Nucleus accumbens (tissue), 56 donors: ENCODE data around the gene SCN3B.
A peak's percentile ranks its signal among the peaks of the same experiment; 100 is the strongest.

Source experiments
- DNase-seq, 56 donors: peaks; one replicate each; lab custom pipeline; 2025; lab: John Stamatoyannopoulos, UW

The SCN3B gene

DNA sequence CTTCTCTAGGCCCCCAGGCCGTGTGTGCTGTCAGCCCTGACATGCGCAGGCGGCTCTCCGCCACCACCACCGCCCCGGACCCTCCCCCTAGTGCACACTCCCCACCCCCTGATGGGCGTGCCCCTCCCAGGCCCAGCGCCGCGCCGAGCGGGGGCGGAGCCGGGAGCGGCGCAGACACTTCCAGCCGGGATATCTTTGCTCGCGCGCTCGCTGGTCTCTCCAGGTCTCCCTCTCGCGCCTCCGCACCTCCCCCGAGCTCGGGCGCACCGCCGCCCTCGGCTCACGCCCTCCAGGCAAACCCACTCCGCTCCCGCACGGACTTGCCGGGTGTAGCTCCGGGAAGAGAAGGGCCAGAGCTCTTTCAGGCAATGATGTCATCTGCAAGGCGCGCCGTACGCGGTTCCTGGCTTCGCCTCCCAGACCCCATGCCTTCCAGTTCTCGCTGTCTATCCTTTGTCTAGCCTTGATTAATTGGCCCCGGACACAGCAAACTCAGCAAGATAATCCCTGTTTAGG is at the start of gene SCN3B:
TSS of gene SCN3B (minus strand) at position 59 of the 516 bp plus-strand sequence. CDS start 823 bp downstream, outside the sequence.
- DNase-seq = peak in 43 of 56 donors; percentile 2 to 85 (median 51)

DNA sequence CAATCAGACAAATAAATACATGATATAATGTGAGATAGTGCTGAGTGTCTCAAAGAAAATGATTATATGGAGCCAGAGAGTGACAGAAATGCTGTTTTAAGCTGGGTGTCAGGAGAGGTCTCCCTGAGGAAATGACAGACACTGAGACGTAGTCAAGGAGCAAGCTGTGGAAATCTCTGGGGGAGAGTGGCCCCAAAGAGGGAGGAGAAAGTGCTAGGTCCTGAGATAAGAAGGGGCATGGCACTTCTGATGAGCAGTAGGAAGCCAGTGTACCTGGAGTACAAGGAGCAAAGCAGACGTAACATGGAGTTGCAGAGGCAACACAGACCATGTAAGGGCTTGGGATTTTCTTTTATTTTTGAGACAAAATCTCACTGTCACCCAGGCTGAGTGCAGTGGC is 48.3 kb upstream of the SCN3B start:
- DNase-seq = no peak

- DNase-seq = no peak
Observed at GRCh38 chr11:123702139-123702538, 47.7 kb upstream of the SCN3B start.

DNA sequence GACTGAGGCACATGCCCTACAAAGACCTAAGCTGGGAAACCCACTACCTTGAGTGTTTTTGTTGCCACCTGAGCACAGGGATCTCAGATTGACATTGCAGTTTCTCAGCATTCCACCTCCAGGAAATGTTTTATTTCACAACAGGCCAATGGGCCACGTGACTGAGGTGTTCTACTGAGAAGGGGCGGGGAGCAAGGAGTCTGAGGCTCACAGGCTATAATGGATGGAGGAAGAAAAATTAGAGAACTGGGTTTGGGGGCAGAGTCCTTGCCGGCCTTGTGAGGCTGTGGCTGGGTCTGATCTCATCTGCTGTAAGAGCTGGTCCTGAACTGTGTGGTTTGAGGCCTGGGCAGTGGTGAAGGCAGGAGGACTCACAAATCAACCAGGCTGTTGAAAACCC is 46.3 kb upstream of the SCN3B start:
- DNase-seq = no peak

DNA sequence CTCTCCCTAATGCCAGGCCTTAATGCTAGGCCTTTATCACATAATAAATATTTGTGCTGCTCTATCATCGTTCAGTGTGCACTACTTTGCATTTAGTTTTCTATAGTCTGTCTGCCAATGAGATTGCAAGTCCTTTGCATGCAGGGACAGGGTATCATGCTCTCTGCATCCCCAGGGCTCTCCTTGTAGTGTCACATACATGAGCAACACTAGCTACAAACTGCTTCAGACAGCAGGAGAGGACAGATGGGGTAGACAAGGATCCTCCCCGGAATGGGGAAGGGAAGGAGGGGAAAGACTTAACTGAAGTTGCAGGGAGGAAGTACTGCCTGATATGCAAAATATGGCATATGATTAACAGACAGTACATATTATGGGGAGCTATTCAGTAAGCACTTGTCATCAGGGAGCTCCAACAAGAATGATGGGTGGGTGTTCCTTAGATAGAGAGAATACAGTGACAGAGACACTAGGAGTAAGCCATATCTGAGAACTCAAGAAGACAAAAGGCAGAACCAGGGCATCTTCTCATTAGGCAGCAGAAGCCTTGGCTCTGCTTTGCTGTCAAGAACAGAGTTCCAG is 44.2 kb upstream of the SCN3B start:
- DNase-seq = no peak

- DNase-seq = no peak
Observed at GRCh38 chr11:123696183-123696582, 41.8 kb upstream of the SCN3B start.

DNA sequence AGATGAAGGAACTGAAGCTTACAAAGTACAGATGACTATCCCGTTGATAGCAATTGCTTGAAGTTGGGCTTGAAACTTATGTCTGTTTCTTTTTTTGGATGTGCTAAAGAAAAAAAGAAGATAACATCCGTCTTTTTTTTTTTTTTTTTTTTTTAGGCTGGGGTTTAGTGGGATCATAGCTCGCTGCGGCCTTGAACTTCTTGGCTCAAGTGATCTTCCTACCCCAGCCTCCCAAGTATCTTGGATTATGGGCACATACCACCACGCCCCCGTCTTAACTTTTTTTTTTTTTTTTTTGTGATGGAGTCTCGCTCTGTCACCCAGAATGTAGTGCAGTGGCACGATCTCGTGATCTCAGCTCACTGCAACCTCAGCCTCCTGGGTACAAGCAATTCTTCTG is 40.8 kb upstream of the SCN3B start:
- no peak for DNase-seq

- DNase-seq = no peak
Observed at GRCh38 chr11:123694551-123694950, 40.1 kb upstream of the SCN3B start.

- DNase-seq = no peak
Observed at GRCh38 chr11:123692961-123693360, 38.5 kb upstream of the SCN3B start.

DNA sequence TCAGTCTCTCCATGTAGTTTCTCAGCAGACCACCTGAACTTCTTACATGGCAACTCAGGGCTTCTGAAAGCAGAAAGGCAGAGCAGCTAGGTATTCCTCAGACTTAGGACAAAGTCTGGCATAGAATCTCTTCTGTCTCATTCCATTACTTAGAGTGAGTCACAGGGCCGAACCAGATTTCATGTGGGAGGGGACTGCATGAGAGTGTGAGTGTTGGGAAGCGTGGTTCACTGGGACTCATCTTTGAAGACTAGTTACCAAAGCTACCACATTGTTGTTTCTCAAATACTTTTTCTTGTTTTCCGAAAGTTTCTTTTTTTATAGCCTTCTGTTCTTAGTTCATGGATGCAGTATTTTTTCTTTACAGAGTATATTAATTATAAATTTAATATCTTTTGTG is 36.1 kb upstream of the SCN3B start:
- peak in 3 of 56 donors; percentile 3 to 6 (median 5) for DNase-seq

DNA sequence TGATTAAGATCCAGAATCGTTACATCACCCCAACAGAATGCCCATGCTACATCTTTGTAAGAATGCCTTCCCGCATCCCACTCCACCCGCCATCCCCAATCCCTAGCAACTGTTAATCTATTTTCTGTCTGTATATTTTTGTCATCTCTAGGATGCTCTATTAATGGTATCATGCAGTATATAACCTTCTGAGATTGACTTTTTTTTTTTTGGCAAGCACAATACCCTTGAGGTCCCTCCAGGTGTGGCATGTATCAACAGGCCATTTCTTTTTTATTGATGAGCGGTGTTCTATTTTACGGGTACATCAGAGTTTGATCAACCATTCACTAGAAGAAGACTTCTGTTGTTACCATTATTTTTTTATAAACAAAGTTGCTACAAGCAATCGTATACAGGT is 30.2 kb upstream of the SCN3B start:
- no peak for DNase-seq

GRCh38 chr11:123683428-123684170 is 29.2 kb upstream of the SCN3B start:
- peak in 10 of 56 donors; percentile 8 to 44 (median 18) for DNase-seq

GRCh38 chr11:123682696-123683410 is 28.4 kb upstream of the SCN3B start:
- peak in 18 of 56 donors; percentile 6 to 56 (median 22) for DNase-seq

DNA sequence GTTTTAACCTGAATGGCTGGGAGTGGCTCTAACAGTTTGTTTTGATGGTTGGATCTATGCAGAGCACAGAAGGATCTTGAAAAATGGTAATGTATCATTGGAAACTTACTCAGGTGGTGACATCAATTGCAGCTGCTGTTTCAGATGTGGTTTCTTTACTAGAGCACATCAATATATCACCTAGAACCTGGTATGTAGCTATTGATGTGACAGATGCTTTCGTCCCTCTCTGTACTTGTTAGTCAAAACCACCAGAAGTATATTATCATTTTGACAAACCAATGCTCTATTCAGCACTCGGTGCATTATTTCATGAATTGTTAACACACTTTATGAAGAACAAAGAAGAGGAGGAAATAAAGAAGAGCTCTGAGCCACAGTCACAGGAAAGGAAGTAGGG is 26.6 kb upstream of the SCN3B start:
- DNase-seq = no peak

GRCh38 chr11:123678246-123678645 is 23.8 kb upstream of the SCN3B start:
- DNase-seq = no peak

DNA sequence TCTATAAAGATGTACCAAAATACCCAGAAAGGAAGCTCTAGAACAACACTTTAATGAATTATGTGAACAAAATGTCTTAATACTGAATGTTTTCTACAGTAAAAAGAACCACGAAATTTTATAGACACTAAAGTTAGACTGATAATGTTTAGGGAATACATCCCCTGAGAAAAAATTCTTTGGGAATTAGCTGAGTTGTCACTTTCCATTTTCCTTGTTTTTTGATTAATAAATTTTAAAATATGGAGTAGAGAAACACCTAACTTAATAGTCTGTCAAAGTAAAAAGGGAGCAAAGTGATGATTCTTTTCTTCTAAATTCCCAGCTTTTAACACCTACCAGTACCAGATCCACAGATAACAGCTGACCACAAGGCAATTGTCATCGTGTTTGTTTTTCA is 23.1 kb upstream of the SCN3B start:
- no peak for DNase-seq

DNA sequence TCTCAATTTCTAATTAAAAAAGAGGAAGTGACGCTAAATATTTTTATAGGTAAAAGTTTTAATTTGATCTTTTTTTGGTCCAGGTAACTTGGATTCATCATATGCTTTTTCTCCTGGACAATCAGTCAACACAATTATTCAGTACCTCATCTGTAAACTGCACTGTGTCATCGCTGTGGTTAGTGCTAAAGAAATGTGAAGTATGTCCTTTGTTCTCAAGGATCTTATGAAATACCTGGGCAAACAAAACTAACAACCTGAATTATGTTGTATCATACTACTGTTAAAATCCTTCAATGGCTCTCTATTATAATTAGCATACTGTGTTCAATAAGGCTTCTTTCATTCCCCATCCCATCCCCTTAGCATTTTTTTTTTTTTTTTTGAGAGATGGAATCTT is 19.9 kb upstream of the SCN3B start:
- no peak for DNase-seq

DNA sequence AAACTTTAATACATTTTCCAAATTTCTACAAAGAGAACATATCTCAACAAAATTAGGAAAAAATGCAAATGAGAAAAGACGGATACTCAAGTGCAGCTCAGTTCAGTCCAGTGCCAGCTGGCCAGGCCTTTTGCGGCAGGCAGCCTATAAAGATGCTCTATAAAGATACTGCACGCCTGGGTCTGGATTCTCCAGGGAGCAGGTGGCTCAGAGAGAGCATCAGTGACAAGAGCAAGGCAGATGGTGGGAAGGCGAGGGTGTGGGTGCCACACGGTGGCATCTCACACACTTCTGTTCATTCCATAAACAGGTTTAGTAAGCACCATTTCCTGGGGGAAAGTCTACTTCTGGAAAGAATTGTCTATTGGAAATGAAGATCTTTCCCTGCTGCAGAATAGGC is 18.1 kb upstream of the SCN3B start:
- DNase-seq = no peak

- DNase-seq = peak in 6 of 56 donors; percentile 14 to 32 (median 20)
Observed at GRCh38 chr11:123671534-123671933, 17.1 kb upstream of the SCN3B start.

- no peak for DNase-seq
Observed at GRCh38 chr11:123670081-123670480, 15.7 kb upstream of the SCN3B start.

GRCh38 chr11:123665306-123665705 is 10.9 kb upstream of the SCN3B start:
- DNase-seq = no peak
